Neural cell (in vitro differentiated cells): ENCODE results near the gene EPHB3. TPM values are rescaled to one million over a fixed set of nuclear protein-coding genes. Genes with fewer than 3 reads are reported as not detected.

Experiments
- H2AFZ ChIP-seq: fragments of 200-600, 300-800 bp; sonication (generic), shearing (Covaris generic); 2 replicates; pipeline ENCODE4 v1.6.0; 2014; ENCODE audit warnings: low read depth, mild to moderate bottlenecking, antibody characterized with exemption, low read length, moderate library complexity
- H3F3A ChIP-seq: fragments of 200-600 bp; shearing (Covaris generic); 2 replicates; pipeline ENCODE4 v1.6.1; 2016; ENCODE audit warnings: mild to moderate bottlenecking, moderate library complexity, mixed read lengths, antibody characterized with exemption, low read length; ENCODE audit not compliant: insufficient read depth, poor library complexity, severe bottlenecking
- H3K27ac ChIP-seq: fragments of 200-600, 300-800 bp; sonication (generic), shearing (Covaris generic); 2 replicates; pipeline ENCODE4 v1.5.1; 2014; ENCODE audit warnings: mild to moderate bottlenecking, low read length, moderate library complexity
- H3K27me3 ChIP-seq: fragments of 300-800, 200-600 bp; sonication (generic), shearing (Covaris generic); 2 replicates; pipeline ENCODE4 v1.6.0; 2014; ENCODE audit warnings: mild to moderate bottlenecking, low read depth, low read length, moderate library complexity; ENCODE audit not compliant: insufficient read depth
- H3K36me3 ChIP-seq: fragments of 300-800, 200-600 bp; sonication (generic), shearing (Covaris generic); 2 replicates; pipeline ENCODE4 v1.5.1; 2014; ENCODE audit warnings: mild to moderate bottlenecking, antibody characterized with exemption, low read length, moderate library complexity; ENCODE audit not compliant: insufficient read depth
- H3K4me2 ChIP-seq: fragments of 300-800, 200-600 bp; sonication (generic), shearing (Covaris generic); 2 replicates; pipeline ENCODE4 v1.6.0; 2014; ENCODE audit warnings: mild to moderate bottlenecking, low read length
- H3K4me3 ChIP-seq: fragments of 300-800, 200-600 bp; sonication (generic), shearing (Covaris generic); 2 replicates; pipeline ENCODE4 v1.5.1; 2014; ENCODE audit warnings: mild to moderate bottlenecking, low read length, moderate library complexity
- H3K79me2 ChIP-seq: fragments of 200-600 bp; shearing (Covaris generic); replicated peaks from 2 replicates; pipeline ENCODE4 v1.6.0; 2014; ENCODE audit warnings: mild to moderate bottlenecking, low read length, moderate library complexity; ENCODE audit not compliant: insufficient read depth
- H3K9ac ChIP-seq: fragments of 300-800, 200-600 bp; sonication (generic), shearing (Covaris generic); 2 replicates; pipeline ENCODE4 v1.6.1; 2016; ENCODE audit warnings: mild to moderate bottlenecking, low read length, mixed read lengths
- H3K9me2 ChIP-seq: fragments of 200-600 bp; shearing (Covaris generic); 2 replicates; pipeline ENCODE4 v1.6.1; 2016; ENCODE audit warnings: mild to moderate bottlenecking, low read length, mixed read lengths; ENCODE audit not compliant: insufficient read depth
- H3K9me3 ChIP-seq: fragments of 200-600, 300-800 bp; sonication (generic), shearing (Covaris generic); 2 replicates; pipeline ENCODE4 v1.6.1; 2016; ENCODE audit warnings: mild to moderate bottlenecking, mixed run types, low read length, moderate library complexity, mixed read lengths
- H4K20me1 ChIP-seq: fragments of 200-600 bp; shearing (Covaris generic); 2 replicates; pipeline ENCODE4 v1.6.1; 2016; ENCODE audit warnings: mild to moderate bottlenecking, mixed run types; ENCODE audit not compliant: insufficient read depth
- CTCF ChIP-seq: fragments of 450-650 bp; IDR thresholded peaks from 2 replicates; pipeline ENCODE4 v1.5.1; 2014; ENCODE audit warnings: antibody characterized with exemption, mild to moderate bottlenecking, moderate library complexity; ENCODE audit not compliant: poor library complexity, severe bottlenecking
- EP300 ChIP-seq: fragments of 450-650 bp; conservative IDR thresholded peaks from 2 replicates; pipeline ENCODE4 v1.6.1; 2014; ENCODE audit warnings: antibody characterized with exemption, mild to moderate bottlenecking, moderate library complexity; ENCODE audit not compliant: poor library complexity, severe bottlenecking
- EZH2 ChIP-seq: fragments of 200-600, 300-800 bp; shearing (Covaris generic), sonication (generic); IDR thresholded peaks from 2 replicates; pipeline ENCODE4 v1.6.1; 2014; ENCODE audit warnings: antibody characterized with exemption, low read length, borderline replicate concordance, mild to moderate bottlenecking; ENCODE audit not compliant: insufficient read depth, poor library complexity, severe bottlenecking
- MXI1 ChIP-seq: fragments of 450-650 bp; conservative IDR thresholded peaks from 2 replicates; pipeline ENCODE4 v1.6.1; 2014; ENCODE audit warnings: antibody characterized with exemption, mild to moderate bottlenecking; ENCODE audit not compliant: poor library complexity, severe bottlenecking
- POLR2AphosphoS5 ChIP-seq: IDR thresholded peaks from 2 replicates; pipeline ENCODE4 v1.6.1; 2012
- RAD21 ChIP-seq: fragments of 450-650 bp; conservative IDR thresholded peaks from 2 replicates; pipeline ENCODE4 v1.6.1; 2014; ENCODE audit warnings: antibody characterized with exemption, mild to moderate bottlenecking, moderate library complexity
- REST ChIP-seq: IDR thresholded peaks from 2 replicates; pipeline ENCODE4 v1.6.1; 2012; ENCODE audit warnings: borderline replicate concordance
- SMC3 ChIP-seq: fragments of 450-650 bp; conservative IDR thresholded peaks from 2 replicates; pipeline ENCODE4 v1.6.1; 2014; ENCODE audit warnings: antibody characterized with exemption, mild to moderate bottlenecking, moderate library complexity; ENCODE audit not compliant: poor library complexity
- TAF1 ChIP-seq: IDR thresholded peaks from 2 replicates; pipeline ENCODE4 v1.6.1; 2012; ENCODE audit warnings: low read depth
- polyA plus RNA-seq: library from polyadenylated mRNA; depleted of rRNA; stranded (reverse); fragments of >200 nt; gene quantifications from 2 replicates; pipeline ENCODE4 v1.2.3, GENCODE V29; 2014

The EPHB3 gene
- polyA plus RNA-seq, 1 donor from 2014 or later, result 4.3 TPM

- Histone ChIP-seq H3K4me3 (peak overlapping the region; percentile 37), H2AFZ (peak overlapping the region; percentile 14), H3K27ac (no peak overlapping the region), H3K4me2 (no peak overlapping the region), H3K36me3 (no peaks in the 10 kb centered on the region), H4K20me1 (no peaks in the 10 kb centered on the region), H3K9ac (peak overlapping the region; percentile 41), H3F3A (no peaks in the 10 kb centered on the region), H3K79me2 (no peaks in the 10 kb centered on the region), H3K9me3 (no peaks in the 10 kb centered on the region), H3K27me3 (no peaks in the 10 kb centered on the region), H3K9me2 (no peaks in the 10 kb centered on the region)
- no peak for TF ChIP-seq MXI1
- no peak for TF ChIP-seq EZH2
- no peak for TF ChIP-seq SMC3
- TF ChIP-seq REST, result no peak
- no peak for TF ChIP-seq EP300
- no peak for TF ChIP-seq TAF1
- TF ChIP-seq CTCF, result no peak
- TF ChIP-seq RAD21, result no peak
- no peak for TF ChIP-seq POLR2AphosphoS5
Observed at GRCh38 chr3:184582646-184583577, 21.3 kb downstream of the EPHB3 start.

GRCh38 chr3:184583578-184584451 lies 22.2 kb downstream of the EPHB3 start:
- H3K9me2 ChIP-seq, result no peaks in the 10 kb centered on the region
- TF ChIP-seq CTCF (peak; percentile 58), TAF1 (no peak), EP300 (no peak)
- H3K4me3 ChIP-seq, result peak overlapping the region; percentile 48
- H3K79me2 ChIP-seq, result no peaks in the 10 kb centered on the region
- H3K9ac ChIP-seq, result peak overlapping the region; percentile 41
- no peaks in the 10 kb centered on the region for H3K36me3 ChIP-seq
- H3K4me2 ChIP-seq, result no peak overlapping the region
- H3F3A ChIP-seq, result no peaks in the 10 kb centered on the region
- H3K27ac ChIP-seq, result no peak overlapping the region
- peak overlapping the region; percentile 14 for H2AFZ ChIP-seq
- no peaks in the 10 kb centered on the region for H4K20me1 ChIP-seq
- no peaks in the 10 kb centered on the region for H3K27me3 ChIP-seq
- H3K9me3 ChIP-seq, result no peaks in the 10 kb centered on the region
